ENCODE data around the gene MARCO.

GRCh38 chr2:118975133-118975532 lies 33.1 kb downstream of the MARCO start:
- TF ChIP-seq, protein P1, sequence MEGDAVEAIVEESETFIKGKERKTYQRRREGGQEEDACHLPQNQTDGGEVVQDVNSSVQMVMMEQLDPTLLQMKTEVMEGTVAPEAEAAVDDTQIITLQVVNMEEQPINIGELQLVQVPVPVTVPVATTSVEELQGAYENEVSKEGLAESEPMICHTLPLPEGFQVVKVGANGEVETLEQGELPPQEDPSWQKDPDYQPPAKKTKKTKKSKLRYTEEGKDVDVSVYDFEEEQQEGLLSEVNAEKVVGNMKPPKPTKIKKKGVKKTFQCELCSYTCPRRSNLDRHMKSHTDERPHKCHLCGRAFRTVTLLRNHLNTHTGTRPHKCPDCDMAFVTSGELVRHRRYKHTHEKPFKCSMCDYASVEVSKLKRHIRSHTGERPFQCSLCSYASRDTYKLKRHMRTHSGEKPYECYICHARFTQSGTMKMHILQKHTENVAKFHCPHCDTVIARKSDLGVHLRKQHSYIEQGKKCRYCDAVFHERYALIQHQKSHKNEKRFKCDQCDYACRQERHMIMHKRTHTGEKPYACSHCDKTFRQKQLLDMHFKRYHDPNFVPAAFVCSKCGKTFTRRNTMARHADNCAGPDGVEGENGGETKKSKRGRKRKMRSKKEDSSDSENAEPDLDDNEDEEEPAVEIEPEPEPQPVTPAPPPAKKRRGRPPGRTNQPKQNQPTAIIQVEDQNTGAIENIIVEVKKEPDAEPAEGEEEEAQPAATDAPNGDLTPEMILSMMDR (IDR thresholded peaks at IDR 0.05): no peak
- TF ChIP-seq POLR2A (IDR thresholded peaks at IDR 0.05): no peak
